ENCODE results near the gene PRSS3. TPM values are rescaled to one million over a fixed set of nuclear protein-coding genes. Genes with fewer than 3 reads are reported as not detected.
"Not testable (repeated sequence)": the region's sequence is repeated elsewhere in the genome, so short reads cannot be mapped to it uniquely, and the experiment has no call there.

Gene PRSS3
- total and polyA plus RNA-seq, 10 of the 15 experiments (the other 5 are each of a cell fraction or from before 2014, with no cell fraction given) = 0.54 TPM; not detected in 9

DNA sequence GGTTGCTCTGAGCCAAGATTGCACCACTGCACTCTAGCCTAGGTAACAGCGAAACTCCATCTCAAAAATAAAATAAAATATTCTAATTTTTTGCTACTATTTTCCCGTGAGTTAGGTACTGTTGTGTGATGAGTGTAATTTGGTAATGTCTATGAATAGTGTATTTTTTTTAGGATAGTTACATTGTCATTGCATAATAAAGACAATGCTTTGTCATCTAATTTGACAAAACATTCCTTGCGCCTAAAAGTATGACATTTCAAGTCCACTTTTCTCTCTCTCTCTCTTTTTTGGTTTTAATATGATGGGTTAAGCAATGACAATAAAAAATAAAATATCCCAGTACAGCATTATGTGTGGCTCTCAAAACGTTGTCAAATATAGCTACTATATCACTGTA, 50.9 kb downstream of the PRSS3 start:
- Histone ChIP-seq H3K9me3 (replicated peaks; ENCODE audit: control insufficient read depth, insufficient read depth, low read length) (no peaks in the 10 kb centered on the region), H4K20me1 (ENCODE audit: control insufficient read depth, insufficient read depth) (peaks cover 8% of the 10 kb centered on the region), H3K4me2 (ENCODE audit: control insufficient read depth, insufficient read depth) (no peak overlapping the region), H2AFZ (ENCODE audit: control insufficient read depth, low read depth, low read length) (no peak overlapping the region), H3K27me3 (replicated peaks in 1 of 2; ENCODE audit: control insufficient read depth in 2 of 2, insufficient read depth in 2 of 2, low read length in 1 of 2) (no peaks in the 10 kb centered on the region), H3K27ac (ENCODE audit: control insufficient read depth, insufficient read depth) (no peak overlapping the region), H3K36me3 (ENCODE audit: control insufficient read depth in 2 of 2, insufficient read depth in 2 of 2, low read length in 1 of 2) (peaks cover 0 to 4% of the 10 kb centered on the region in 2 experiments; a peak in 2 of 4 replicates), H3K4me1 (ENCODE audit: control insufficient read depth, insufficient read depth, low read length) (no peaks in the 10 kb centered on the region), H3K79me2 (ENCODE audit: control insufficient read depth, insufficient read depth, low read length) (peaks cover 63% of the 10 kb centered on the region), H3K4me3 (no peak overlapping the region), H3K9ac (ENCODE audit: control insufficient read depth, insufficient read depth, low read length) (no peak overlapping the region)
- ChIA-PET POLR2A (no interaction called here), SMC1A (ENCODE audit: uncharacterized antibody, unreplicated experiment) (interaction anchor here (1.5 kb wide), 1 partner anchor 10 kb away, joined by 5 read pairs; no protein-coding TSS in a partner anchor), CTCF (interaction anchor here (1.0 to 1.8 kb wide), 2 partner anchors 12 to 32 kb away, joined by 3 to 4 read pairs; no protein-coding TSS in a partner anchor), RAD21 (ENCODE audit: unreplicated experiment) (interaction anchor here (1.3 kb wide), 1 partner anchor 12 kb away, joined by 3 read pairs; no protein-coding TSS in a partner anchor)
- no peak for FAIRE-seq
- DNase-seq (ENCODE audit: low read depth, low spot score) = no peak
- intact Hi-C loops (cut with micrococcal nuclease; ENCODE audit: unreplicated experiment) (no loop called here), in situ Hi-C loops (cut with MboI) (no loop called here)
- TF ChIP-seq CBX3 (IDR thresholded peaks at IDR 0.05; ENCODE audit: borderline replicate concordance, low read depth) (no peak), BMI1 (IDR thresholded peaks at IDR 0.05; ENCODE audit: borderline replicate concordance) (no peak), POU2F2 (IDR thresholded peaks at IDR 0.05; ENCODE audit: borderline replicate concordance, low read depth, low read length) (no peak)
- TF ChIP-seq, protein P1, sequence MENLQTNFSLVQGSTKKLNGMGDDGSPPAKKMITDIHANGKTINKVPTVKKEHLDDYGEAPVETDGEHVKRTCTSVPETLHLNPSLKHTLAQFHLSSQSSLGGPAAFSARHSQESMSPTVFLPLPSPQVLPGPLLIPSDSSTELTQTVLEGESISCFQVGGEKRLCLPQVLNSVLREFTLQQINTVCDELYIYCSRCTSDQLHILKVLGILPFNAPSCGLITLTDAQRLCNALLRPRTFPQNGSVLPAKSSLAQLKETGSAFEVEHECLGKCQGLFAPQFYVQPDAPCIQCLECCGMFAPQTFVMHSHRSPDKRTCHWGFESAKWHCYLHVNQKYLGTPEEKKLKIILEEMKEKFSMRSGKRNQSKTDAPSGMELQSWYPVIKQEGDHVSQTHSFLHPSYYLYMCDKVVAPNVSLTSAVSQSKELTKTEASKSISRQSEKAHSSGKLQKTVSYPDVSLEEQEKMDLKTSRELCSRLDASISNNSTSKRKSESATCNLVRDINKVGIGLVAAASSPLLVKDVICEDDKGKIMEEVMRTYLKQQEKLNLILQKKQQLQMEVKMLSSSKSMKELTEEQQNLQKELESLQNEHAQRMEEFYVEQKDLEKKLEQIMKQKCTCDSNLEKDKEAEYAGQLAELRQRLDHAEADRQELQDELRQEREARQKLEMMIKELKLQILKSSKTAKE (IDR thresholded peaks at IDR 0.05; ENCODE audit: low read depth, poor library complexity, severe bottlenecking) = no peak
- WGBS (ENCODE audit: insufficient coverage, insufficient replicate concordance, low lambda C conversion rate, missing lambda C conversion rate) = 74% methylated on average over 4 of the region's 4 CpGs
- no TSS peak for BruUV-seq (replicated peaks)
- ATAC-seq = no peak

DNA sequence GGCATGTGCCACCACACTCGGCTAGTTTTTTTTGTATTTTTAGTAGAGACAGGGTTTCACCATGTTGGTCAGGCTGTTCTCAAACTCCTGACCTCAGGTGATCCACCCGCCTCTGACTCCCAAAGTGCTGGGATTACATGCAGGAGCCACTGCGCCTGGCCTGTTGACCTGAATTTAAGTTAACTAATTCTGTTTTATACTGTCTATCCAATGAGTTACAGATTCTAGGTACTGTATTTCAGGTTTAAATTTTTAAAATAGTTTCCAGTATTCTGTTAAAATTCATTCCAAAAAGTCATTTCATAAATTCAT, 52.5 kb downstream of the PRSS3 start:
- H3K79me2 ChIP-seq (ENCODE audit: control insufficient read depth, insufficient read depth, low read length) = peaks cover 62% of the 10 kb centered on the region
- H3K27me3 ChIP-seq (replicated peaks in 1 of 2; ENCODE audit: control insufficient read depth in 2 of 2, insufficient read depth in 2 of 2, low read length in 1 of 2); DNase-seq (ENCODE audit: low read depth, low spot score); intact Hi-C loops (cut with micrococcal nuclease; ENCODE audit: unreplicated experiment); in situ Hi-C loops (cut with MboI); H3K9ac ChIP-seq (ENCODE audit: control insufficient read depth, insufficient read depth, low read length); H3K4me1 ChIP-seq (ENCODE audit: control insufficient read depth, insufficient read depth, low read length); FAIRE-seq; H2AFZ ChIP-seq (ENCODE audit: control insufficient read depth, low read depth, low read length); RAD21 ChIA-PET (ENCODE audit: unreplicated experiment); H4K20me1 ChIP-seq (ENCODE audit: control insufficient read depth, insufficient read depth); H3K27ac ChIP-seq (ENCODE audit: control insufficient read depth, insufficient read depth); H3K4me3 ChIP-seq; H3K9me3 ChIP-seq (replicated peaks; ENCODE audit: control insufficient read depth, insufficient read depth, low read length); BruUV-seq (replicated peaks); H3K36me3 ChIP-seq (ENCODE audit: control insufficient read depth in 2 of 2, insufficient read depth in 2 of 2, low read length in 1 of 2); ATAC-seq; H3K4me2 ChIP-seq (ENCODE audit: control insufficient read depth, insufficient read depth): not testable (repeated sequence)
- ChIA-PET POLR2A (interaction anchor here (0.9 to 1.3 kb wide), 2 partner anchors 10 to 34 kb away, joined by 3 to 4 read pairs; no protein-coding TSS in a partner anchor), SMC1A (ENCODE audit: uncharacterized antibody, unreplicated experiment) (interaction anchor here (0.6 to 7.4 kb wide), 5 partner anchors 11 to 244 kb away, joined by 3 to 77 read pairs (median 5); no protein-coding TSS in a partner anchor), CTCF (interaction anchor here (6.4 kb wide), 1 partner anchor 34 kb away, joined by 128 read pairs; the partner anchor contains the start of gene UBE2R2)
- WGBS (ENCODE audit: insufficient coverage, insufficient replicate concordance, low lambda C conversion rate, missing lambda C conversion rate) = 82% methylated on average over 3 of the region's 3 CpGs

Small RNAs within 50 kb of the gene (small RNA-seq; reads per million reads assigned to genes)
- gene RF00019 = not detected

Other genes with a start within 250 kb of the PRSS3 start
- 9.9 and 10.7 TPM in 2 replicates for gene UBE2R2, start 21.6 kb downstream of the PRSS3 start, total RNA-seq (2014; rRNA removed)
- gene UBE2R2, start 21.6 kb downstream of the PRSS3 start, total RNA-seq (2014; rRNA removed; fragmentation: Illumina TruSeq; extraction: Trizol) = 17.2 and 17.6 TPM in 2 replicates
- 32.8 and 33.8 TPM in 2 replicates for gene UBE2R2, start 21.6 kb downstream of the PRSS3 start, total RNA-seq (2021)
- 23.5 and 27.1 TPM in 2 replicates for gene UBE2R2, start 21.6 kb downstream of the PRSS3 start, polyA plus RNA-seq (2011; rRNA removed)
- 31.8 and 39.2 TPM in 2 replicates for gene UBE2R2, start 21.6 kb downstream of the PRSS3 start, polyA plus RNA-seq (2014; fragmentation: Illumina TruSeq; extraction: Trizol)
- gene UBE2R2, start 21.6 kb downstream of the PRSS3 start, polyA plus RNA-seq (2014; fragmentation: Nextera tagmentation; extraction: Ambion mirVana) = 10 to 100 TPM; 11.4 to 17.2 TPM
- gene UBE2R2, start 21.6 kb downstream of the PRSS3 start, polyA plus RNA-seq (2014; rRNA removed) = 17.4 and 18.0 TPM in 2 replicates
- gene UBE2R2, start 21.6 kb downstream of the PRSS3 start, polyA plus RNA-seq (2016; fragmentation: Nextera tagmentation; extraction: Ambion mirVana) = 10 to 100 TPM in 1 of 2 experiments, 1 to 10 TPM in 1; 7.2 to 10.1 TPM

Measured in GM12878 (cell line).